ENCODE data around the gene EID2. TPM values are rescaled to one million over a fixed set of nuclear protein-coding genes. Genes with fewer than 3 reads are reported as not detected.

EID2 gene, protein sequence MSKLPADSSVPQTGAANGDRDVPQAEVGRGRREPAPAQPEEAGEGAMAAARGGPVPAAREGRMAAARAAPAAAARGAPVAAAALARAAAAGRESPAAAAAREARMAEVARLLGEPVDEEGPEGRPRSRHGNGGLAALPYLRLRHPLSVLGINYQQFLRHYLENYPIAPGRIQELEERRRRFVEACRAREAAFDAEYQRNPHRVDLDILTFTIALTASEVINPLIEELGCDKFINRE
- total RNA-seq: 10.8 and 13.1 TPM in 2 replicates

DNA sequence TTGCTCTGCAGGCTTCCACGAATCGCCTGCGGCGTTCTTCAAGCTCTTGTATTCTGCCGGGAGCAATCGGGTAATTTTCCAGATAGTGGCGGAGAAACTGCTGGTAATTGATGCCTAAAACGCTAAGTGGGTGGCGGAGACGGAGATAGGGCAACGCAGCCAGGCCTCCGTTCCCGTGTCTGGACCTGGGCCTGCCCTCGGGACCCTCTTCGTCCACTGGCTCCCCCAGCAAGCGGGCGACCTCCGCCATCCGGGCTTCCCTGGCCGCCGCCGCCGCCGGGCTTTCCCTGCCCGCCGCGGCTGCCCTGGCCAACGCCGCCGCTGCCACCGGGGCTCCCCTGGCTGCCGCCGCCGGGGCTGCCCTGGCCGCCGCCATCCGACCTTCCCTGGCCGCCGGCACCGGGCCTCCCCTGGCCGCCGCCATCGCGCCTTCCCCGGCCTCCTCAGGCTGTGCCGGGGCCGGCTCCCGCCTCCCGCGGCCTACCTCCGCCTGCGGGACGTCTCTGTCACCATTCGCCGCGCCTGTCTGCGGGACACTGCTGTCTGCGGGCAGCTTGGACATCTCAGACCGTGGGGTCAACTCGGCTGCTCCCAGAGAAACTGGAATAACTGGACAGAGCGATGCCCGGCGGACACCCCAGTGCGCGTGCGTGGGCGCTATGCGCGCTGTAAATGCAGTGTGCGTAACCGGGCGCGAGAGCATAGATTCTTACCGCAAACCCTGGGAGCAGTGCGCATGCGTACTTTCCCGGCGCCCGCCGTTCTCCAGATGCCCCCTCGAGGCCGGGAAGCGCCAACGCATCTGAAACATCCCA is at the start of gene EID2:
Gene EID2 (minus strand): TSS at position 644 of the 815 bp plus-strand sequence. CDS start 82 bp downstream, at position 562.

GRCh38 chr19:39532233-39533002 is 7.5 kb downstream of the EID2 start, which contains the start of gene EID2B:
EID2B (minus strand) TSS chr19:39532852; CDS start chr19:39532802, 50 bp downstream.

DNA sequence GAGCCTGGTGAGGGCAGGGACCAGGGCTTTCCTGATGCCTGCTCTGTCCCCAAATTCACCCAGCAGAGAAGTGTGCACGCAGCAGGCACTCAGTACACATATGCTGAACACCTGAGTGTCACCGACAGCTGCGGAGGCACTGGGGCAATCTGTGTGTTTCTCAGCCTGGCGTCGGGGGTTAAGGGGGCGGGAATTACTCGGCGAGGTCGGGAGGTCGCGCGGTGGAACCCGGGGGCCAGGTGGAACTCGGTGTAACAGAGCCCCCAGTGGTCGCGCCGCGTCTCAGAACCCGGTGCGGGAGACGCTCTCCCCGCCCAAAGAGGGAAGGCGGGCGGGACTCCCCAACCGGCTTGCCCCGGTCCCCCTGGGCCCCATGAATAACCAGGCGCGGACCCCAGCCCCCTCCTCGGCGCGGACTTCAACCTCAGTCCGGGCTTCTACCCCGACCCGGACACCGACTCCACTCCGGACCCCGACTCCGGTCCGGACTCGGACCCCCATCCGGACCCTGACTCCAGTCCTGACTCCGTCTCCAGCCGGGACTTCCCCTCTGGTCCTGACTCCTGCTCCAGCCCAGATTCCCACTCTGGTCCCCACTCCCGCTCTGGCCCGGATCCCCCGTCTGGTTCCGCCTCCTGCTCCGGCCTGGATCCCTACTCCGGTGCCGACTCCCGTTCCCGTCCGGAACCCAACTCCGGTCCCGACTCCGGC is 25.0 kb downstream of the EID2 start, which contains the start of gene SELENOV:
Gene SELENOV (plus strand): TSS at position 300 of the 711 bp plus-strand sequence. CDS start 74 bp downstream, at position 374.

DNA sequence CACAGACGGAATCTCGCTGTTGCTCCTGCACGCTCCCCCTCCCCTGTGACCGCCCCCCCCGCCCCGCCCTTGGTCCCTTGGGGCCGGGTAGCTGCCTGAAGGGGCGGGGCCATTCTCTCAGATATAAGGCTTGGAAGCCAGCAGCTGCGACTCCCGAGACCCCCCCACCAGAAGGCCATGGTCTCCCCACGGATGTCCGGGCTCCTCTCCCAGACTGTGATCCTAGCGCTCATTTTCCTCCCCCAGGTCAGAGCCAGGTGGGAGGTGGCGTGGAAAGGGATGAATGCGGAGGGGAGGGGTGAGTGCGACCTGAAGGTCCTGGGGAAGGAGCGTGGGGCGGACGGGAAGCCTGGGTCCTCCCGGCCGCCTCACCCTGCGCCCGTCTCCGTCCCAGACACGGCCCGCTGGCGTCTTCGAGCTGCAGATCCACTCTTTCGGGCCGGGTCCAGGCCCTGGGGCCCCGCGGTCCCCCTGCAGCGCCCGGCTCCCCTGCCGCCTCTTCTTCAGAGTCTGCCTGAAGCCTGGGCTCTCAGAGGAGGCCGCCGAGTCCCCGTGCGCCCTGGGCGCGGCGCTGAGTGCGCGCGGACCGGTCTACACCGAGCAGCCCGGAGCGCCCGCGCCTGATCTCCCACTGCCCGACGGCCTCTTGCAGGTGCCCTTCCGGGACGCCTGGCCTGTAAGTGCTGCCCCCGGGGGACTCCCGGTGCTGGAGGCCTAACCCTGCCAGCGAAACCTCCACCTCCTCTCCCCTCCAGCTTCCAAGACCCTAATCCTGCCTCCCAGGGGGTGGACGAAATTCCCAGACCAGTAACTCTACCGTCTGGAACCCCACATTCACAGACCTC is 40.9 kb downstream of the EID2 start, which contains the start of gene DLL3:
Gene DLL3 (plus strand): TSS at position 150 of the 845 bp plus-strand sequence. CDS start 28 bp downstream, at position 178.

Small RNA genes within 50 kb of the gene (small RNA-seq; reads per million reads assigned to genes)
- not detected for gene RPS29P24

Other genes starting within 250 kb of the EID2 start
- not detected in 2 replicates for gene IFNL1, start 243.8 kb downstream of the EID2 start, total RNA-seq
- gene LRFN1, start 219.3 kb downstream of the EID2 start, total RNA-seq: 0.27 and 0.43 TPM in 2 replicates
- 23.1 and 41.3 TPM in 2 replicates for gene GMFG, start 204.1 kb downstream of the EID2 start, total RNA-seq
- gene SAMD4B, start 197.7 kb downstream of the EID2 start, total RNA-seq: 36.8 and 59.8 TPM in 2 replicates
- 28.9 and 33.6 TPM in 2 replicates for gene PAF1, start 149.1 kb downstream of the EID2 start, total RNA-seq
- gene MED29, start 148.8 kb downstream of the EID2 start, total RNA-seq: 17.4 and 19.6 TPM in 2 replicates
- gene ZFP36, start 133.3 kb downstream of the EID2 start, total RNA-seq: 2.5 and 3.2 TPM in 2 replicates
- 20.9 and 27.1 TPM in 2 replicates for gene PLEKHG2, start 127.5 kb downstream of the EID2 start, total RNA-seq
- 132 and 183 TPM in 2 replicates for gene RPS16, start 104.2 kb downstream of the EID2 start, total RNA-seq
- 91.4 and 117 TPM in 2 replicates for gene SUPT5H, start 94.6 kb downstream of the EID2 start, total RNA-seq
- 69.2 and 79.4 TPM in 2 replicates for gene TIMM50, start 59.3 kb downstream of the EID2 start, total RNA-seq
- gene DLL3, start 41.2 kb downstream of the EID2 start, total RNA-seq: 0.43 and 0.66 TPM in 2 replicates
- not detected in 2 replicates for gene SELENOV, start 25.0 kb downstream of the EID2 start, total RNA-seq
- gene EID2B, start 7.3 kb downstream of the EID2 start, total RNA-seq: 3.2 and 4.4 TPM in 2 replicates
- gene LGALS13, start 62.4 kb upstream of the EID2 start, total RNA-seq: not detected in 2 replicates
- not detected in 2 replicates for gene LGALS16, start 115.8 kb upstream of the EID2 start, total RNA-seq
- gene LGALS14, start 164.3 kb upstream of the EID2 start, total RNA-seq: not detected in 2 replicates
- not detected in 2 replicates for gene CLC, start 197.9 kb upstream of the EID2 start, total RNA-seq
- gene LEUTX, start 238.7 kb upstream of the EID2 start, total RNA-seq: not detected in 2 replicates

Data from thoracic aorta endothelial cell (primary cell).